ENCODE data around the gene HNRNPA1.

- TF ChIP-seq POLR2A (IDR thresholded peaks at IDR 0.05) = no peak
- TF ChIP-seq, protein P1, sequence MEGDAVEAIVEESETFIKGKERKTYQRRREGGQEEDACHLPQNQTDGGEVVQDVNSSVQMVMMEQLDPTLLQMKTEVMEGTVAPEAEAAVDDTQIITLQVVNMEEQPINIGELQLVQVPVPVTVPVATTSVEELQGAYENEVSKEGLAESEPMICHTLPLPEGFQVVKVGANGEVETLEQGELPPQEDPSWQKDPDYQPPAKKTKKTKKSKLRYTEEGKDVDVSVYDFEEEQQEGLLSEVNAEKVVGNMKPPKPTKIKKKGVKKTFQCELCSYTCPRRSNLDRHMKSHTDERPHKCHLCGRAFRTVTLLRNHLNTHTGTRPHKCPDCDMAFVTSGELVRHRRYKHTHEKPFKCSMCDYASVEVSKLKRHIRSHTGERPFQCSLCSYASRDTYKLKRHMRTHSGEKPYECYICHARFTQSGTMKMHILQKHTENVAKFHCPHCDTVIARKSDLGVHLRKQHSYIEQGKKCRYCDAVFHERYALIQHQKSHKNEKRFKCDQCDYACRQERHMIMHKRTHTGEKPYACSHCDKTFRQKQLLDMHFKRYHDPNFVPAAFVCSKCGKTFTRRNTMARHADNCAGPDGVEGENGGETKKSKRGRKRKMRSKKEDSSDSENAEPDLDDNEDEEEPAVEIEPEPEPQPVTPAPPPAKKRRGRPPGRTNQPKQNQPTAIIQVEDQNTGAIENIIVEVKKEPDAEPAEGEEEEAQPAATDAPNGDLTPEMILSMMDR (IDR thresholded peaks at IDR 0.05) = no peak
These were observed 18.6 kb upstream of the HNRNPA1 start for GRCh38 chr12:54261815-54262402.
